T-helper 2 cell treated with Interferon-gamma antibody and Interleukin-4, amounts not matched to agents 5 μg/mL and 100 μg/mL, for 36 hours (primary cell): ENCODE results near the gene TENT4B.
A peak's percentile ranks its signal among the peaks of the same experiment; 100 is the strongest.

Experiments
- DNase-seq: peaks from one replicate; pipeline ENCODE4 v3.0.0; 2021; ENCODE audit warnings: low spot score
- H3K27ac Mint-ChIP-seq: one replicate; pipeline ENCODE4 v1.8.0; 2021; ENCODE audit warnings: mild to moderate bottlenecking, mixed read lengths
- H3K27me3 Mint-ChIP-seq: one replicate; pipeline ENCODE4 v1.8.0; 2021; ENCODE audit warnings: low read depth, mixed read lengths
- H3K36me3 Mint-ChIP-seq: one replicate; pipeline ENCODE4 v1.8.0; 2021; ENCODE audit warnings: low read depth, mixed read lengths
- H3K4me1 Mint-ChIP-seq: one replicate; pipeline ENCODE4 v1.8.0; 2021; ENCODE audit warnings: low read depth, mixed read lengths
- H3K4me3 Mint-ChIP-seq: one replicate; pipeline ENCODE4 v1.8.0; 2022; ENCODE audit warnings: mild to moderate bottlenecking, moderate library complexity, mixed read lengths
- H3K9me3 Mint-ChIP-seq: one replicate; pipeline ENCODE4 v1.8.0; 2021; ENCODE audit warnings: mixed read lengths

Gene TENT4B

DNA sequence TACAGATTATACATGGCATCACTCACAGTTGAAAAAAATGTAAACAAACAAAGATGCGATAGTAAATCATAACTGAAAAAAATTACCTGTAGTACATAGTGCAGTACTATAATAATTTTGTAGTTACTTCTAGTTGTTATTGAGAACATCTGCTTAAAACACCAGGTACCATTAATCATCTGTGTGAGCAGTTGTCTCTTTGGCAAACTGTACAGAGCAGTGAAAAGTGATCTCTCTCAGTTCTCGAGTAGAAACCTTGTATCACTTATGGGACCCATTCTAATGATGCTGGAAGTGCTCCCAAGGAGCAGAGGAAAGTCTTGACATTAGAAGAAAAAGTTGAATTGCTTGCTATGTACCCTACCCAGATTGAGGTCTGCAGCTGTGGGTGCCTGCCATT lies 8.9 kb upstream of the TENT4B start:
- H3K27ac Mint-ChIP-seq = no peak overlapping the region
- H3K27me3 Mint-ChIP-seq = no peaks in the 10 kb centered on the region
- H3K4me3 Mint-ChIP-seq = no peak overlapping the region
- H3K9me3 Mint-ChIP-seq = no peaks in the 10 kb centered on the region
- no peaks in the 10 kb centered on the region for H3K4me1 Mint-ChIP-seq
- DNase-seq = no peak
- no peaks in the 10 kb centered on the region for H3K36me3 Mint-ChIP-seq

DNA sequence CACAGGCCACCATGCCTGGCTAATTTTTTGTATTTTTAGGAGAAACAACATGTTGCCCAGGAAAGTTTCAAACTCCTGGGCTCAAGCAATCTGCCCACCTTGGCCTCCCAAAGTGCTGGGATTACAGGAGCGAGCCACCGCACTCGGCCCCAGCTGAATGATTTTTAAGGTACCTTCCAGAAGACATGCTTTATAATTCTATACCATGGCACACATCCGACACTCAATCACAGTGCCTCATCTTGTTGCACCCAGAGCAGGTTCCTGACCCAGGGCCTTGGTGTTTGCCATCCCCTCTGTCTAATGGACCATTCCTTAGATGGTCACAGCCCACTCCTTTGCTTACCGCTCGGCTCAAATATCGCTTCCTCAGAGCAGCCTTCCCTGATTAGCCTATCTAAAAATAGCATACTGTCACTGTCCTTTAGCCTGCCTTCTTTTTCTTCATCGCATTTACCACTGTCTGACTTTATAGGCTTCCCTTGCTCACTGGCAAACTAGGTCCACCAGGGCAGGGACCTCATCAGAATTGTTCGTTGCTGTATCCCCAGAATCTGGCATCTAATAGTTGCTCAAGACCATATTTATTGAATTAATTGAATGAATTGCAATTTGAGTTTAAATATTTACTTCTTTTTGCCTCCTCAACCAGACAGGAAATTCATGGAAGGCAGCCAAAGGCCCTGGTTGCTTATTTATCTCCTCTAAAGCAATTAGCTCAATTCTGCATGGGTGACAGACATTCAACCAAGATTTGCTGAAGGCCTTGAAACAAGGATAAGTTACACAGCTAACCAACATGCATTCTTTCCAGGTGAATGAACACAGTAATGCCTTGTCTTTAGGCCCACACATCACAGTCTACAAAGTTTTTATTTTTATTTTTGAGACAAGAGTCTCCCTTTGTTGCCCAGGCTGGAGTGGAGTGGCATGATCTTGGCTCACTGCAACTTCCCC lies 6.3 kb upstream of the TENT4B start:
- H3K4me3 Mint-ChIP-seq = no peak overlapping the region
- no peaks in the 10 kb centered on the region for H3K27me3 Mint-ChIP-seq

DNA sequence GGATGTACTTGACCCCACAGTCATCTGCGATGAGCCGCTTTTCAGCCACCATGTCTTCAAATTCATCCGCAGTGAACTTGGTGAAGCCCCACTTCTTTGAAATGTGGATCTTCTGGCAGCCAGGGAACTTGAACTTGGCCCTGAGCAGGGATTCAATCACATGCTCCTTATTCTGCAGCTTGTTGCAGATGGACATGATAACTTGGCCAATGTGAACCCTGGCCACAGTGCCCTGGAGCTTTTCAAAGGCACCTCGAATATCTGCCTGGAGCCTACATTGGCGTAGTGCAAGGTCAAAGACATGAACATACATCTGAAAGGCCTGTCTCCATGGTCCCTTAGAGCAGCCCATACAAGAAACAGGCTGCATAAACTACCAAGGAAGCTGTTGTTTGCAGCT lies 1.8 kb upstream of the TENT4B start:
- no peaks in the 10 kb centered on the region for H3K9me3 Mint-ChIP-seq
- H3K27me3 Mint-ChIP-seq = no peaks in the 10 kb centered on the region
- peaks cover 8% of the 10 kb centered on the region for H3K36me3 Mint-ChIP-seq
- DNase-seq = no peak
- H3K4me1 Mint-ChIP-seq = peaks cover 21% of the 10 kb centered on the region
- no peak overlapping the region for H3K27ac Mint-ChIP-seq
- peak overlapping the region; percentile 84 for H3K4me3 Mint-ChIP-seq

More for the DNA sequence above, 6.3 kb upstream of the TENT4B start:
- Mint-ChIP-seq H3K9me3 (no peaks in the 10 kb centered on the region), H3K4me1 (peaks cover 2% of the 10 kb centered on the region), H3K36me3 (no peaks in the 10 kb centered on the region), H3K27ac (no peak overlapping the region)
- no peak for DNase-seq

DNA sequence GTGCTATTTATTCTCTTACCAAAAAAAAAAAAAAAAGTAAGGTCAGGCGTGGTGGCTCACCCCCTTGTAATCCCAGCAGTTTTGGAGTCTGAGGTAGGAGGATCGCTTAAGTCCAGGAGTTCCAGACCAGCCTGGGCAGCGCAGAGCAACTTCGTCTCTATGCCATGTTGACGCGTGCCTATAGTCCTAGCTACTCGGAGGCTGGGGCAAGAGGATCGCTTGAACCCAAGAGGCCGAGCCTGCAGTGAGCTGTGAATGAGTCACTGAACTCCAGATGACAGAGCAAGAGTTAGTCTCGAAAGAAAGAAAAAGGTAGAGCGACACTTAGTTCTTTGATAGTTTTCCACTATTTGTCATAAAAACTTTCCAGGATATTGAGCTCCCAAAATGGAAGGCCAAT lies 1.4 kb upstream of the TENT4B start:
- H3K27me3 Mint-ChIP-seq = no peaks in the 10 kb centered on the region
- H3K4me1 Mint-ChIP-seq = peaks cover 24% of the 10 kb centered on the region
- H3K36me3 Mint-ChIP-seq = peaks cover 8% of the 10 kb centered on the region
- no peak for DNase-seq
- H3K4me3 Mint-ChIP-seq = peak overlapping the region; percentile 84
- H3K27ac Mint-ChIP-seq = peak overlapping the region; percentile 90
- H3K9me3 Mint-ChIP-seq = no peaks in the 10 kb centered on the region

DNA sequence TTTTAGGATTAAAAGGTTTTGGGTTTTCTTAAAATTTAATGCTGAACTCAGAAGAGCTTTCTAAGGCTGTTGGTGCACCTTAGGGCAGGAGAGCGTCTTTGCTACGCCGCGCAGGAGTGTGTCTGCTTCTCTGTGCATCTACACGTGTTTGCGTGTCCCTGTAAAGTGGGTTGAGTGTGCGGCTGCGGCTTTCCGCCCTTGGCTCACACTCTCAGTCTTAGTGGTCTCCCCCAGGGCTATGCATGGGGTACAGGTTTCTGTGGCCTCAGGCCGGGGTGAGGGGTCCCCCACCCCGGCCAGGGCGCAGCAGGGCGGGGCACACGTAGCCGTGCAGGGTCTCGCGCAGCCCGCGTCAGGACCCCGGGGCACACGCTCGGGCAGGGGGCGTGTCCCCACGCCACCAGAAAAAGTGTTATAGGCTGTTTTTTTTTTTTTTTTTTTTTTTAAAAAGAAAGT lies 727 bp upstream of the TENT4B start:
- H3K27me3 Mint-ChIP-seq = no peaks in the 10 kb centered on the region
- H3K36me3 Mint-ChIP-seq = peaks cover 11% of the 10 kb centered on the region
- H3K4me3 Mint-ChIP-seq = peak overlapping the region; percentile 84
- peaks cover 29% of the 10 kb centered on the region for H3K4me1 Mint-ChIP-seq
- peak overlapping the region; percentile 90 for H3K27ac Mint-ChIP-seq
- peak; percentile 83 for DNase-seq
- no peaks in the 10 kb centered on the region for H3K9me3 Mint-ChIP-seq

DNA sequence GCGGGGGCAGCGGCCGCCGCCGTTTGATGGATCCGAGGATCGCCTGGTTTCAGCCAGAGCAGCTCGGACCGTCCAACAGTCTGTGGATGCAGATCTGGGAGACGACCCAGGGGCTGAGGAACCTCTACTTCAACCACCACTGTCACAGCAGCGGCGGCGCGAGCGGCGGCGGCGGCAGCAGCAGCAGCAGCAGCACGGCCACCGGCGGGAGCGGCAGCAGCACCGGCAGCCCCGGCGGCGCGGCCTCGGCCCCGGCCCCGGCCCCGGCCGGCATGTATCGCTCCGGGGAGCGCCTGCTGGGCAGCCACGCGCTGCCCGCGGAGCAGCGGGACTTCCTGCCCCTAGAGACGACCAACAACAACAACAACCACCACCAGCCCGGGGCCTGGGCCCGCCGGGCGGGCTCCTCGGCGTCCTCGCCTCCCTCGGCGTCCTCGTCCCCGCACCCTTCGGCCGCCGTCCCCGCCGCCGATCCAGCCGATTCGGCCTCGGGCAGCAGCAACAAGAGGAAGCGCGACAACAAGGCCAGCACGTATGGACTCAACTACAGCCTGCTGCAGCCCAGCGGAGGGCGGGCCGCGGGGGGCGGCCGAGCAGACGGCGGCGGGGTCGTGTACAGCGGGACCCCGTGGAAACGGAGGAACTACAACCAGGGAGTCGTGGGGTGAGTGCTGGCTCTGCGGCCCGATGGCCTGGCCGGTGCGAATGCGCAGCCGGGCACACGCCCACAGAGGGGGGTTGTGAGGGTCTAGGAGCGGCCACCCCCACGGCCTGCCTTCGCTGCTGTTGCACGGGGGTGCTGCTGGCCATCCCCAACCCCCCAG lies 702 bp downstream of the TENT4B start:
- H3K4me1 Mint-ChIP-seq = peaks cover 33% of the 10 kb centered on the region

DNA sequence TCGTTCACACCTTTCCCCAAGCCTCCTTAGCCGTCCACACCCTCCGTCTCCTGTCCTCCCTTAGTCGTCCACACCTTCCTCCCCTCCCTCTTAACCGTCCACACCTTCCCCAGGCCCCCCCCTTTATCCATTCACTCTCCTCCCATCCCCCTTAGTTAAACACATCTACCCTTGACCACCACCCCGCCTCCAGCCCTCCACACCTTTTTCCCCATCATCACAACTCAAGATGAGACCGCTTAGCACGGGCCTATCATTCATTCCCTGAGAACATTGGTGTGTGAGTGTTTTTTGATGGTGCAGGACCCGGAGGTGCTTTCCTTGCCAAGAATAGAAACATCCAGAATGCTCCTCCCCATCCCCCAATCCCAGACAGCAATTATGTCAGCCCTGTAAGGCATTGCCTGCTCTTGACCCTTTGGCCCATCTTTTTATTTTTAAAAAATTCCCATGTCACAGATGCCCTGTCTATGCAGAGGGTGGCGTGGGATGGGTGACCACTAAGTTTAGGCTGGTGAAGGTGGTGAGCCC lies 1.4 kb downstream of the TENT4B start:
- Mint-ChIP-seq H3K4me3 (peak overlapping the region; percentile 80), H3K27me3 (no peaks in the 10 kb centered on the region), H3K36me3 (peaks cover 17% of the 10 kb centered on the region), H3K4me1 (peaks cover 36% of the 10 kb centered on the region), H3K27ac (peak overlapping the region; percentile 53), H3K9me3 (no peaks in the 10 kb centered on the region)
- DNase-seq = peak; percentile 8

More for the DNA sequence above, 702 bp downstream of the TENT4B start:
- DNase-seq = no peak
- H3K27me3 Mint-ChIP-seq = no peaks in the 10 kb centered on the region
- peak overlapping the region; percentile 53 for H3K27ac Mint-ChIP-seq
- H3K9me3 Mint-ChIP-seq = no peaks in the 10 kb centered on the region
- H3K4me3 Mint-ChIP-seq = peak overlapping the region; percentile 80
- H3K36me3 Mint-ChIP-seq = peaks cover 13% of the 10 kb centered on the region

DNA sequence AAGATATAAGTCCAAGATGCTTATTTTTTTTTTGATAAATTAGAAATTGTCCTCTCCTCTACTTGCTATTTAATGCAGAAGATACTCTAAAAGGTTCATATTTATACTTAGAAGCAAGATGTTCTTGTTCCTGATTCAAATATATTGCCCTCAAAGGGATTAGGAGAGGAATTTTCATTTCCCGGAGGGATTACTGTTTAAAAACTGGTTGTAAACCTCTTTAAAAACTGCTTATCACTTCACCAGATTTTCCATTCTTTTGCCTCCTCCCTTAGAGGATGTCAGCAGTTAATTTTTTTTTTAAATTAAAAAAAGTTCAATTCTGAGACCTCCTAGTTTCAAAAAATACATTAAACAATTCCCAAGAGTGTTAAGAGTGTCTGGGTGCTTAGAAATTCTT lies 2.8 kb downstream of the TENT4B start:
- no peak for DNase-seq
- Mint-ChIP-seq H3K4me1 (peaks cover 45% of the 10 kb centered on the region), H3K27me3 (no peaks in the 10 kb centered on the region), H3K36me3 (peaks cover 24% of the 10 kb centered on the region), H3K4me3 (peak overlapping the region; percentile 80), H3K9me3 (no peaks in the 10 kb centered on the region), H3K27ac (peak overlapping the region; percentile 53)

DNA sequence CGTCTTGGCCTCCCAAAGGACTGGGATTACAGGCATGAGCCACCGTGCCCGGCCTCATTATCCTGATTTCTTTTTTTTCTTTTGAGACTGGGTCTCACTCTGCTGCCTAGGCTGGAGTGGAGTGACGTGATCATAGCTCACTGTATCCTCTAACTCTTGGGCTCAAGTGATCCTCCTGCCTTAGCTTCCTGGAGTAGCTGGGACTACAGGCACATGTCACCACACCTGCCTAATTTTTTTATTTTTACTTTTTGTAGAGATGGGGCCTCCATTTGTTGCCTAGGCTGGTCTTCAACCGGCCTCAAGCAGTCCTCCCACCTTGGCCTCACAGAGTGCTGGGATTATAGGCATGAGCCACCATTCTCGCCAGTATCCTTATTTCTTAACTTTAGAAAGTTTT lies 3.5 kb downstream of the TENT4B start:
- DNase-seq = no peak
- Mint-ChIP-seq H3K4me1 (peaks cover 48% of the 10 kb centered on the region), H3K27ac (peak overlapping the region; percentile 62), H3K36me3 (peaks cover 24% of the 10 kb centered on the region), H3K27me3 (no peaks in the 10 kb centered on the region), H3K9me3 (no peaks in the 10 kb centered on the region), H3K4me3 (peak overlapping the region; percentile 50)

DNA sequence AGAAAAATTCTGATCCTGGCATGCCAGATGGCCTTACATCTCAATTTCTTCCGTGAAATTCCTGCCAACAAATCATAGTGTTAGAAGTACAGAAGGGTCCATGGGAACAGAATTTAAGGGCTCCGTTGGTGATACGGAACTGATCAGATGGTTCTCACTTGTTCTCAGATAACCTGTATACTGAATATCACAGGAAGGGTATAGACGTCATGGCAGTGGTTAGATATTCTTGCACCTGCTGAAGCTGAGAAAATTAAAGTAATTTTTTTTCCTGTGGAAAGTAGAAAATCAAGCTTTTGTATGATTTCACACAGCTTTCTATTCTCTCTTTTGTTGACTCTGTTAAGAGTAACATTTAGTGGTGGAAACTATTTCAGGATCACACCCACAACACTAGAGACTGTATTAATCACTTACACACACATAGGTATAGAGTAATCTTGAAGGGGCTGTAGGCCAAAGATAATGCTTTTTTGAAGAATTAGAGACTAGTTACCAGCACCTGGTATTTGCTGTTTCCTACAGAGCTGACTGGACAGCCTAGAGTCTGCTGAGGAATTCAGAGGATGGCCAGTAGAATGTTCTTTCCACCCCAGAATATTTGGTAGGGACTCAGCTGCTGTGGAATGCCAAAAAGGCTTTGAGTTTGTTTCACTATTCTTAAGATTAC lies 7.5 kb downstream of the TENT4B start:
- no peak overlapping the region for H3K27ac Mint-ChIP-seq
- H3K9me3 Mint-ChIP-seq = no peaks in the 10 kb centered on the region
- no peaks in the 10 kb centered on the region for H3K27me3 Mint-ChIP-seq
- H3K4me3 Mint-ChIP-seq = no peak overlapping the region
- peaks cover 41% of the 10 kb centered on the region for H3K4me1 Mint-ChIP-seq
- peaks cover 16% of the 10 kb centered on the region for H3K36me3 Mint-ChIP-seq
- DNase-seq = no peak

DNA sequence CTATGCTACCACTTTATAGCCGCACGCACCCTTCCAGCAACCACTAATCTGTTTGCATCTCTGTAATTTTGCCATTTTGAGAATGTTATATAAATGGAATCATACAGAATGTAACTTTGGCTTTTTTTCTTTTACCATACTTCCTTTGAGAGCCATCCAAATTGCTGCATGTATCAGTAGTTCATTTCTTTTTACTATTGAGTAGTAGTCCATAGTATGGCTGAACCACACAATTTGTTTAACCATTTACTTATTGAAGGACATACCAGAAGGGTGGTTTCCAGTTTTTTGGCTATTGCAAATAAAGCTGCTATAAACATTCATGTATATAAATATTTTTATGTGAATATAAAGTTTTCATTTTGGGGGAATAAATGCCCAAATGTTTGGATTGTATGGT lies 8.8 kb downstream of the TENT4B start:
- peaks cover 42% of the 10 kb centered on the region for H3K4me1 Mint-ChIP-seq
- peaks cover 19% of the 10 kb centered on the region for H3K36me3 Mint-ChIP-seq
- DNase-seq = no peak
- H3K9me3 Mint-ChIP-seq = no peaks in the 10 kb centered on the region
- H3K27ac Mint-ChIP-seq = no peak overlapping the region
- H3K27me3 Mint-ChIP-seq = no peaks in the 10 kb centered on the region
- no peak overlapping the region for H3K4me3 Mint-ChIP-seq

DNA sequence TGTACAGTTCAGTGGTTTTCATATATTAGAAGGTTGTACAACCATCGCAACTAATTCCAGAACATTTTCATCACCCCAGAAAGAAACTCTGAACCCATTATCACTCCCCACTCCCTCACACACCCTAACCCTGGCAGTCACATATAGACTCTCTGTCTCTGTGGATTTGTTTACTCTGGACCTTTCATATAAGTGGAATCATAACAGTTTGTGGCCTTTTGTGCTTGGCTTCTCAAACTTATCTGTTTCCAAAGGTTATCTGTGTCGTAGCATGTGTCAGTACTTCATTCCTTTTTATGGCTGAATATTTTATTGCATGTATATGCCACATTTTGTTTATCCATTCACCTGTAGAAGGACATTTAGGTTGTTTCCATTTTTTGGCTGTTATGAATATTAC lies 12.4 kb downstream of the TENT4B start:
- Mint-ChIP-seq H3K27me3 (no peaks in the 10 kb centered on the region), H3K4me1 (peaks cover 45% of the 10 kb centered on the region)

More for the DNA sequence above, 12.4 kb downstream of the TENT4B start:
- Mint-ChIP-seq H3K9me3 (no peaks in the 10 kb centered on the region), H3K27ac (no peak overlapping the region), H3K4me3 (no peak overlapping the region), H3K36me3 (peaks cover 10% of the 10 kb centered on the region)
- DNase-seq = no peak
